LNCAP (cell line): Measurements from ENCODE around the gene IFRD2.

Source experiments
- TF ChIP-seq, protein P1 (sequence below): fragments of 450-650 bp; IDR thresholded peaks from 2 replicates; pipeline ENCODE4 v1.5.1; 2017; ENCODE audit warnings: mild to moderate bottlenecking

Gene IFRD2

DNA sequence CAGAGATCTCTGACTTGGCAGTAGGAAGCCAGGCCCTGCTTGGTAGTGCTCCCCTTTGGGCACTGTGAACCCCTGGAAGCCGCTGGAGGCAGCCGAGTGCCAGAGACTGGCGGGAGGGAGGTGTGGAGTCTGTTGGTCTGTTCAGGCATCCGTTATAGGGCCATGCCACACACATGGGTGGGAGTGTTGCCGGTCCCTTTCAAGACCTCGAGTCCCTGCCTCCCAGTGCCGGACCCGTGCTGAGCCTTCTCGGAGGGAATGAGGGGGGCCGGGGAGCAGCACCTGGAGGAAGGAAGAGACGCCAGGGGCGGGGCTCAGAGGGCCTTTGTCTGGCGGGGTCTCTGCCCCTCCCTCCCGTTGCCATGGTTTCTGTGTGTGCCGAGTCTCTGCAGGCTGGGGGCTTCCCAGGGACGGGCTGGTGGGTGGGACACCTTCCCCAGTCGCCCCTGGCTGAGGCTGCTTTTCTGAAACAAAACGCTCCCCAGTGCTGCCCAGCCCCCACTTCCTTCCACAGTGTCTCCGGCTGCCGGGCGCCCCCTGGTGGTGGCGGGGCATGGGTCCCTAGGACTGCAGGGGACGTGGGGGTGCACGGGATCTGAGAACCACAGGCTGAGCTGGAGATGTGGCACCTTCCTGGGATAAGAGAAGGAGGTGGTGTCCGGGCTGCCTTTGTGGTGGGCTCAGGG is 46.3 kb downstream of the IFRD2 start:
- TF ChIP-seq, protein P1, sequence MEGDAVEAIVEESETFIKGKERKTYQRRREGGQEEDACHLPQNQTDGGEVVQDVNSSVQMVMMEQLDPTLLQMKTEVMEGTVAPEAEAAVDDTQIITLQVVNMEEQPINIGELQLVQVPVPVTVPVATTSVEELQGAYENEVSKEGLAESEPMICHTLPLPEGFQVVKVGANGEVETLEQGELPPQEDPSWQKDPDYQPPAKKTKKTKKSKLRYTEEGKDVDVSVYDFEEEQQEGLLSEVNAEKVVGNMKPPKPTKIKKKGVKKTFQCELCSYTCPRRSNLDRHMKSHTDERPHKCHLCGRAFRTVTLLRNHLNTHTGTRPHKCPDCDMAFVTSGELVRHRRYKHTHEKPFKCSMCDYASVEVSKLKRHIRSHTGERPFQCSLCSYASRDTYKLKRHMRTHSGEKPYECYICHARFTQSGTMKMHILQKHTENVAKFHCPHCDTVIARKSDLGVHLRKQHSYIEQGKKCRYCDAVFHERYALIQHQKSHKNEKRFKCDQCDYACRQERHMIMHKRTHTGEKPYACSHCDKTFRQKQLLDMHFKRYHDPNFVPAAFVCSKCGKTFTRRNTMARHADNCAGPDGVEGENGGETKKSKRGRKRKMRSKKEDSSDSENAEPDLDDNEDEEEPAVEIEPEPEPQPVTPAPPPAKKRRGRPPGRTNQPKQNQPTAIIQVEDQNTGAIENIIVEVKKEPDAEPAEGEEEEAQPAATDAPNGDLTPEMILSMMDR, result peak; percentile 98

DNA sequence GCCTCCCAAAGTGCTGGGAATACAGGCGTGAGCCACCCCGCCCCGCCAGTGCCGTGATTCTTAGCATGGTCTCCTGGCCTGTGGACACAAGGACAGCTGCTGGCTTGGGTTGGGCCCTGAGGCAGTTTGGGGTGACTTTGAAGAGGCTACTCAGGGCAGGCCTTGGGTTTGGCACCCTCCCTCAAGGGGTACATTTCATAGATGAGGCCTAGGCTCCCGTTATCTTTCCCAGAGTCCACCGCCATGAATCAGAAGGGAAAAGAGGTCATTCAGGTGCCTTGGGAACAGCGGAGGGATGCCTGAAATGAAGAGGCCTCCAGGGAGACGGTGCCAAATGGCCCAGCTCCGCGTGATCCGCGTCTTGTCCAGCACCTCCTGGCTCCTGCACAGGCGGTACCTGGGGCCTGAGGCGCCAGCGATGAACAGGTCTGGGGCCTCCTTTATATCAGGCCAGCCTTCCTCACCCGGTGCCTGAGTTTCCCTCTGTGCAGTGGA is 46.9 kb downstream of the IFRD2 start:
- TF ChIP-seq, protein P1, result no peak

DNA sequence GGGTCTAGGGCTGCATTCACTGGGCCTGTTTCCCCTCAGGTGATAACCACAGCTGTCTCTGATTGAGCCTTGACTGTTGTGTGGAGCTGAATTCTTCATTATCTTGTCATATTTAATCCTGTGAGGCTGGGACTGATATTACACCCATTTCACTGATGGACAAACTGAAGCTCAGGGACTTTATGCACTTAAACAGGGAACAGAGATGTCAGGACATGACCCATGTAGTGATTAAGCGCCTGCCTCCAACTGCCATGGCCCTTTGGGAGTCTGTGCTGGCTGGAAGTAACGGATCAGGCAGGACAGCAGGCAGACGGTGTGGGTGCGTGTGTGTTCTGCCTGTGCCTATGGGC is 48.7 kb downstream of the IFRD2 start:
- TF ChIP-seq, protein P1, result no peak

DNA sequence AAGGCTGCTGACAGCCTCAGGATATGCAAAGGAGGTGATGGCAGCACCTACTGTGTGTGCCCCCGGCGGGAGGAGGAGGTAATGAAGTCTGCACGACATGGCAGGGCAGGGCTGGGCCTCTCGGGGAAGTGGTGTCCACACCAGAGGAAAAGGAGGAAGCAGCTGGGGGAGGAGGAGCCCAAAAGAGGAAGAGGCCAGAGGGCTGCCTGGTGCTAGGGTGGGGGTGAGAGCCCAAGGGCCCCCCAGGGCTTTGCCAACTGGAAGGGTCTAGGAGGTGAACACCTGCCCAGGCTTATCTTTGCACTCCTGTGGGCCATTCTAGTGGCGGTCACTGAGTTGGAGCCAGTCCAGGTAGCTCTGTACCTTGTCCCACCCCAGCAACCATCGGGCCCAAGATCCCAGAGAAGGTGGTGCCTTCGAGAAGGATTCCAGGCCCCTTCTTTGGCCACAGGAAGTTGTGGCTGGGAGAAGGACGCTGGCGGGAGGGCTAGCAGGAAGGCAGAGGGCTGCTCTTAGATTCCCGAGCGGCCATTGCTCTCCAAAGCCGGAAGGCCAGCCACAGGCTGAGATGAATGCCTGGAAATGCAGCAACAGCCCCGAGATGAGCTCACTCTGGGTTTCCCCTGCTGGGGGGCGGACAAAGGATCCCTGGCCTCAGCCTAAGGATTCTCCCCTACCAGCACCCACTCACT is 49.2 kb downstream of the IFRD2 start:
- TF ChIP-seq, protein P1, result no peak

DNA sequence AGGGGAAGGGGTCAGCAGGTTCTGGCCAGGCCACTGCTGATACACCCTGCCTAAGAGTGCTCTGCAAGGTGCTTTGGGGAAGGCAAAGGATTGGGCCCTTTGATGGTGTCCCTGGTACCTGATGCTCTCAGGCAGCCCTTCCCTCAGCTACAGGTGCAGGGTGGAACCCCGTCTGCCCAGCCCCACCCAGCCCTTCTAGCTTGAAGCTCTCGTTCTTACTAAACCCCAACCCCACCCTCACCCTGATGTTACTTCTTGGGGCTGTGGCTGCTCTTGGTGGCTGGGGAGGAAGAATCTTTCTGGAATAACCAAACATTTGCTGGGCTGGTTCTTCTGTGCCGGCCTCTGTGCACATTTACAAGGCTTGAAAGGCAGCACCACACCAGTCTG is 49.9 kb downstream of the IFRD2 start:
- TF ChIP-seq, protein P1, result no peak

DNA sequence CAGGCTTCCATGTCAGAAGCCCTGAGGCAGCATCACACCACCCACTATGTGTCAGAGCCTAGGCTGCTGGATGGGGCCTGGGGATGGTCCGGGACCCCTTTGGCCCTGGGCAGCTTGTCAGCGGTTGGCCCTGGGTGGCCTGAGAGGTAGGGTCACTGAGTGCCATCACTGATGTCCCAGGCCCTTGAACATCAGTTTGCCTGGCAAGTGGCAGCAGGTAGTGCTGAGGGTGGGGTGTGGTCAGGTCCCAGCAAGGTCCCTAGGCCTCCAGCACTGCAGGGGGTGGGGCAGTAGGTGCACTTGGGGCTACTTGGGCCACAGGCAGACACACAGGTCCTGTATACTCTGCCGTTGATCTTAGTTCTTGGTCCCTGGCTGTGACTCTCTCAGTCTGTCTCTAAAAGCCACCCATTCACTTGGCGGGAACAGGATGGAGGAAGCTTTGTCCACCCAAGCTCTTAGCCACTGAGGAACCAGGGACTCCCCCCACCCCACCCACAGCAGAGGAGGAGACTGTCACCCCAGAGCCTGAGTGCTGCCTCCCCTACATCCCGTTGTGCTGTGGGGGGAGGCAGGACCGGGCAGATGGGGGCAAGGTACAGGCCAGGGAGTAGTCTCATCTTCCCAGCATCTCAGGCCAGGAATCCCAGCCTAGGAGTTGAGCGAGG is 50.4 kb downstream of the IFRD2 start:
- TF ChIP-seq, protein P1, result no peak

DNA sequence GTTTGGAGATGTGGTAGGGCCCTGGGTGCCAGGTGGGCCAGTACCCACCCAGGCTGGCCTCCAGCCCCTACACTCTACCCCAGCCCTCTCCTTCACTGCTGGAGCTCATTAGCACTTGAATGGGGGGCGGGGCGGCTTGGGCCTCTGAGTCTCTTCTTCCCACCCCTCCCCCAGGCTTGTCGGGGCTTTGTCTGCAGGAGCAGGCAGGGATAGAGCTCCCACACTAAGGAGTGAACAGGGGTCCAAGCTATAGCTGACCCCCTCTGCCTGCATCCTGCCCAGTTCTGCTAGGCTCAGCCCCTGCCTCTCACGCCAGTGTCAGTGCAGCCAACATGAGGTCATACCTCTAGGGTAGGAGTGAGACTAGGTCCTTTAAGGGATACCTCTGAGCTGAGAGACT is 51.1 kb downstream of the IFRD2 start:
- TF ChIP-seq, protein P1, result no peak
